ENCODE data around the gene ACTMAP. TPM values are rescaled to one million over a fixed set of nuclear protein-coding genes. Genes with fewer than 3 reads are reported as not detected.

Gene ACTMAP
- total RNA-seq (ENCODE audit: low replicate concordance), result 1.9 and 4.3 TPM in 2 replicates

- Histone ChIP-seq H3K9me3 (ENCODE audit: low read depth) (no peaks in the 10 kb centered on the region), H3K79me2 (ENCODE audit: low read depth) (peaks cover 66% of the 10 kb centered on the region), H3K27ac (peak within 1 kb of the TSS; percentile 94), H3K4me1 (peaks cover 26% of the 10 kb centered on the region), H3K4me3 (peak within 1 kb of the TSS; percentile 59), H3F3A (ENCODE audit: low read depth) (peaks cover 9% of the 10 kb centered on the region), H3K27me3 (no peaks in the 10 kb centered on the region), H3K9ac (peak within 1 kb of the TSS; percentile 94), H2AFZ (replicated peaks) (peak within 1 kb of the TSS; percentile 72), H3K36me3 (no peaks in the 10 kb centered on the region), H3K4me2 (peak within 1 kb of the TSS; percentile 78), H4K20me1 (ENCODE audit: low read depth) (peaks cover 28% of the 10 kb centered on the region)
- peak within 1 kb of the TSS; percentile 94 for H3K27ac Mint-ChIP-seq
- H3K4me1 Mint-ChIP-seq, result peaks cover 49% of the 10 kb centered on the region
- peak within 1 kb of the TSS; percentile 94 for H3K4me3 Mint-ChIP-seq
- TF ChIP-seq EZH2 (IDR thresholded peaks at IDR 0.05) (no peak), EZH2phosphoT487 (IDR thresholded peaks at IDR 0.05) (no peak)
- TF ChIP-seq, protein P1, sequence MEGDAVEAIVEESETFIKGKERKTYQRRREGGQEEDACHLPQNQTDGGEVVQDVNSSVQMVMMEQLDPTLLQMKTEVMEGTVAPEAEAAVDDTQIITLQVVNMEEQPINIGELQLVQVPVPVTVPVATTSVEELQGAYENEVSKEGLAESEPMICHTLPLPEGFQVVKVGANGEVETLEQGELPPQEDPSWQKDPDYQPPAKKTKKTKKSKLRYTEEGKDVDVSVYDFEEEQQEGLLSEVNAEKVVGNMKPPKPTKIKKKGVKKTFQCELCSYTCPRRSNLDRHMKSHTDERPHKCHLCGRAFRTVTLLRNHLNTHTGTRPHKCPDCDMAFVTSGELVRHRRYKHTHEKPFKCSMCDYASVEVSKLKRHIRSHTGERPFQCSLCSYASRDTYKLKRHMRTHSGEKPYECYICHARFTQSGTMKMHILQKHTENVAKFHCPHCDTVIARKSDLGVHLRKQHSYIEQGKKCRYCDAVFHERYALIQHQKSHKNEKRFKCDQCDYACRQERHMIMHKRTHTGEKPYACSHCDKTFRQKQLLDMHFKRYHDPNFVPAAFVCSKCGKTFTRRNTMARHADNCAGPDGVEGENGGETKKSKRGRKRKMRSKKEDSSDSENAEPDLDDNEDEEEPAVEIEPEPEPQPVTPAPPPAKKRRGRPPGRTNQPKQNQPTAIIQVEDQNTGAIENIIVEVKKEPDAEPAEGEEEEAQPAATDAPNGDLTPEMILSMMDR (IDR thresholded peaks at IDR 0.05), result no peak
- H3K9me3 Mint-ChIP-seq, result no peaks in the 10 kb centered on the region
- DNase-seq (ENCODE audit: low spot score), result peak; percentile 100
- H3K36me3 Mint-ChIP-seq, result peaks cover 11% of the 10 kb centered on the region
- peaks cover 5% of the 10 kb centered on the region for H3K27me3 Mint-ChIP-seq (ENCODE audit: insufficient read depth, low read depth)
These were observed at the start of gene ACTMAP for GRCh38 chr19:40750058-40750873. ACTMAP (minus strand) TSS chr19:40750477; CDS start chr19:40749803, 674 bp downstream.

DNA sequence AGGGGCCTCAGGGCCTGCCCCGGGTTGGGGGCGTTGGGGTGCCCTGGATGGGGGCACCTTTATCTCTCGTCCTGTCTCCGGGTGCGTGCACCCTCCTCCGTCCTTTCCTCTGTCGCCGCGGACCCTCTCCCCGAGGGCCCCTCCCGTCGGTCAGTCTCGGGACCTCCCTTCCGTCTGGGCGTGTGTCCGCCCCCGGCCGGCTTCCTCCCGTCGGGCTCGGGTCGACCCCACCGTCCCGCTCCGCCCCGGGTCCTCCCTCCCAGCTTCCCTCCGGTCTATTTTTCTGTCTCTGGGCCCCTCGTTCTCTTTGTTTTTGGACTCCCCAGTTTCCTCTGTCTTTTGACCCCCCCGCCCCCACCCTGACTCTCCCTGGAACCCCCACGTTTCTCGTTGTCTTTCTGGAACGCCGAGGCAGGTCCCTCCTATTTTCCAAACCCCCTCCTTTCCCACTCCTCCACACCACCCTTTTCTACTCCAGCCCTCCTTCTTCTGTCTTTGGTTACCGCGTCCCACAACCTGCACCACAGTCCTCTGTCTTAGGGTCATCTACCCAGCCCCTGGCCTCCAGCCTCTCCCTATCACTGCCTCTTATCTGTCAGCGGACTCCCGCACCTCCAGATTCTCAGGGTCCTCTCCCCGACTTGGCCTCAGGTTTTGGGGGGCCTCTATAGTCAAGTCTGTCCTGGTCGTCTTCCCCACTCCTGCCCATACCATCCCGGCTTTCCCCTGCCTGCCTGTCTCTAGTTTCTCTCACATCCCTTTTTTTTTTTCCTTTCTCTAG is 49.5 kb upstream of the ACTMAP start:
- peaks cover 56% of the 10 kb centered on the region for H3K79me2 ChIP-seq (ENCODE audit: low read depth)
- Mint-ChIP-seq H3K4me3 (peak overlapping the region; percentile 96), H3K27ac (peak overlapping the region; percentile 94), H3K9me3 (no peaks in the 10 kb centered on the region), H3K27me3 (ENCODE audit: insufficient read depth, low read depth) (peaks cover 12% of the 10 kb centered on the region), H3K36me3 (peaks cover 8% of the 10 kb centered on the region), H3K4me1 (peaks cover 56% of the 10 kb centered on the region)
- H2AFZ ChIP-seq (replicated peaks), result no peak overlapping the region
- H3K36me3 ChIP-seq, result no peaks in the 10 kb centered on the region
- H3F3A ChIP-seq (ENCODE audit: low read depth), result peaks cover 15% of the 10 kb centered on the region
- H3K4me3 ChIP-seq, result peak overlapping the region; percentile 99
- no peak for TF ChIP-seq EZH2 (IDR thresholded peaks at IDR 0.05)
- TF ChIP-seq, protein P1 (IDR thresholded peaks at IDR 0.05), result no peak
- no peak for TF ChIP-seq EZH2phosphoT487 (IDR thresholded peaks at IDR 0.05)
- no peaks in the 10 kb centered on the region for H3K27me3 ChIP-seq
- peak overlapping the region; percentile 83 for H3K9ac ChIP-seq
- peak overlapping the region; percentile 97 for H3K4me2 ChIP-seq
- peak; percentile 73 for DNase-seq (ENCODE audit: low spot score)
- H3K4me1 ChIP-seq, result peaks cover 25% of the 10 kb centered on the region
- peak overlapping the region; percentile 94 for H3K27ac ChIP-seq
- peaks cover 54% of the 10 kb centered on the region for H4K20me1 ChIP-seq (ENCODE audit: low read depth)
- H3K9me3 ChIP-seq (ENCODE audit: low read depth), result no peaks in the 10 kb centered on the region

GRCh38 chr19:40798683-40799557 is 48.6 kb upstream of the ACTMAP start, which contains the start of gene EGLN2:
EGLN2 (plus strand) TSS chr19:40799191; CDS start chr19:40800573, 1,382 bp downstream.
- Histone ChIP-seq H3K9me3 (ENCODE audit: low read depth) (no peaks in the 10 kb centered on the region), H3K27me3 (no peaks in the 10 kb centered on the region), H3K27ac (peak within 1 kb of the TSS; percentile 94), H3K79me2 (ENCODE audit: low read depth) (peaks cover 48% of the 10 kb centered on the region), H2AFZ (replicated peaks) (peak within 1 kb of the TSS; percentile 86), H4K20me1 (ENCODE audit: low read depth) (peaks cover 46% of the 10 kb centered on the region), H3K4me3 (peak within 1 kb of the TSS; percentile 99), H3K4me2 (peak within 1 kb of the TSS; percentile 97), H3K36me3 (no peaks in the 10 kb centered on the region), H3F3A (ENCODE audit: low read depth) (peaks cover 15% of the 10 kb centered on the region), H3K9ac (peak within 1 kb of the TSS; percentile 83), H3K4me1 (peaks cover 25% of the 10 kb centered on the region)
- peaks cover 12% of the 10 kb centered on the region for H3K27me3 Mint-ChIP-seq (ENCODE audit: insufficient read depth, low read depth)
- peaks cover 48% of the 10 kb centered on the region for H3K4me1 Mint-ChIP-seq
- peak within 1 kb of the TSS; percentile 96 for H3K4me3 Mint-ChIP-seq
- H3K27ac Mint-ChIP-seq, result peak within 1 kb of the TSS; percentile 94
- H3K9me3 Mint-ChIP-seq, result no peaks in the 10 kb centered on the region
- H3K36me3 Mint-ChIP-seq, result peaks cover 5% of the 10 kb centered on the region
- TF ChIP-seq, protein P1 (IDR thresholded peaks at IDR 0.05), result no peak
- TF ChIP-seq EZH2 (IDR thresholded peaks at IDR 0.05), result no peak
- no peak for TF ChIP-seq EZH2phosphoT487 (IDR thresholded peaks at IDR 0.05)
- peak; percentile 100 for DNase-seq (ENCODE audit: low spot score)
